GM21423 (cell line): Measurements from ENCODE around the gene RNF114.

Source experiments
- ATAC-seq: cut with Tn5 transposase; IDR thresholded peaks from one replicate; pipeline ENCODE4 v1.9.1; 2021; ENCODE audit warnings: mild to moderate bottlenecking, moderate library complexity; ENCODE audit not compliant: unreplicated experiment

RNF114 gene

GRCh38 chr20:49901588-49901987 is 34.6 kb upstream of the RNF114 start:
- no peak for ATAC-seq

GRCh38 chr20:49904440-49905214 is 31.6 kb upstream of the RNF114 start:
- ATAC-seq = no peak

GRCh38 chr20:49905415-49906091 is 30.6 kb upstream of the RNF114 start:
- no peak for ATAC-seq

- ATAC-seq = no peak
Observed at GRCh38 chr20:49906101-49906604, 30.0 kb upstream of the RNF114 start.

GRCh38 chr20:49906615-49907154 is 29.5 kb upstream of the RNF114 start:
- ATAC-seq = no peak

GRCh38 chr20:49907405-49908257 is 28.6 kb upstream of the RNF114 start:
- ATAC-seq = no peak

GRCh38 chr20:49908258-49908565 is 28.0 kb upstream of the RNF114 start:
- ATAC-seq = no peak

- ATAC-seq = no peak
Observed at GRCh38 chr20:49909499-49910339, 26.5 kb upstream of the RNF114 start.

- ATAC-seq = no peak
Observed at GRCh38 chr20:49910340-49910706, 25.9 kb upstream of the RNF114 start.

GRCh38 chr20:49913399-49914047 is 22.7 kb upstream of the RNF114 start:
- ATAC-seq = no peak

GRCh38 chr20:49914310-49915117 is 21.7 kb upstream of the RNF114 start:
- ATAC-seq = no peak

- ATAC-seq = no peak
Observed at GRCh38 chr20:49915118-49915379, 21.1 kb upstream of the RNF114 start.

GRCh38 chr20:49915380-49916145 is 20.6 kb upstream of the RNF114 start, which contains the start of gene SPATA2:
Gene SPATA2, minus strand, starts transcription at chr20:49915529. Its CDS starts 7,039 bp downstream, at chr20:49908490.
- peak; percentile 84 for ATAC-seq

GRCh38 chr20:49916146-49917002 is 19.8 kb upstream of the RNF114 start:
- ATAC-seq = no peak

GRCh38 chr20:49918446-49918845 is 17.8 kb upstream of the RNF114 start:
- no peak for ATAC-seq

- ATAC-seq = no peak
Observed at GRCh38 chr20:49919009-49919408, 17.2 kb upstream of the RNF114 start.

GRCh38 chr20:49919461-49919860 is 16.7 kb upstream of the RNF114 start:
- no peak for ATAC-seq

- no peak for ATAC-seq
Observed at GRCh38 chr20:49924247-49924646, 11.9 kb upstream of the RNF114 start.
